ENCODE measurements around the gene GP1BB.

GRCh38 chr22:19723983-19724827, 866 bp downstream of the GP1BB start:
- TF ChIP-seq, protein P1, sequence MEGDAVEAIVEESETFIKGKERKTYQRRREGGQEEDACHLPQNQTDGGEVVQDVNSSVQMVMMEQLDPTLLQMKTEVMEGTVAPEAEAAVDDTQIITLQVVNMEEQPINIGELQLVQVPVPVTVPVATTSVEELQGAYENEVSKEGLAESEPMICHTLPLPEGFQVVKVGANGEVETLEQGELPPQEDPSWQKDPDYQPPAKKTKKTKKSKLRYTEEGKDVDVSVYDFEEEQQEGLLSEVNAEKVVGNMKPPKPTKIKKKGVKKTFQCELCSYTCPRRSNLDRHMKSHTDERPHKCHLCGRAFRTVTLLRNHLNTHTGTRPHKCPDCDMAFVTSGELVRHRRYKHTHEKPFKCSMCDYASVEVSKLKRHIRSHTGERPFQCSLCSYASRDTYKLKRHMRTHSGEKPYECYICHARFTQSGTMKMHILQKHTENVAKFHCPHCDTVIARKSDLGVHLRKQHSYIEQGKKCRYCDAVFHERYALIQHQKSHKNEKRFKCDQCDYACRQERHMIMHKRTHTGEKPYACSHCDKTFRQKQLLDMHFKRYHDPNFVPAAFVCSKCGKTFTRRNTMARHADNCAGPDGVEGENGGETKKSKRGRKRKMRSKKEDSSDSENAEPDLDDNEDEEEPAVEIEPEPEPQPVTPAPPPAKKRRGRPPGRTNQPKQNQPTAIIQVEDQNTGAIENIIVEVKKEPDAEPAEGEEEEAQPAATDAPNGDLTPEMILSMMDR (conservative IDR thresholded peaks at IDR 0.05; ENCODE audit: low read length) = no peak
- TF ChIP-seq EZH2phosphoT487 (IDR thresholded peaks at IDR 0.05; ENCODE audit: borderline replicate concordance) = no peak
